NCI-H2029 treated with DMSO at 0.1 percent for 48 hours (cell line): ENCODE measurements around the gene PEX11G.
A peak's percentile ranks its signal among the peaks of the same experiment; 100 is the strongest.

Source experiments
- DNase-seq: peaks from one replicate; lab custom pipeline; 2025; lab: John Stamatoyannopoulos, UW

Gene PEX11G

DNA sequence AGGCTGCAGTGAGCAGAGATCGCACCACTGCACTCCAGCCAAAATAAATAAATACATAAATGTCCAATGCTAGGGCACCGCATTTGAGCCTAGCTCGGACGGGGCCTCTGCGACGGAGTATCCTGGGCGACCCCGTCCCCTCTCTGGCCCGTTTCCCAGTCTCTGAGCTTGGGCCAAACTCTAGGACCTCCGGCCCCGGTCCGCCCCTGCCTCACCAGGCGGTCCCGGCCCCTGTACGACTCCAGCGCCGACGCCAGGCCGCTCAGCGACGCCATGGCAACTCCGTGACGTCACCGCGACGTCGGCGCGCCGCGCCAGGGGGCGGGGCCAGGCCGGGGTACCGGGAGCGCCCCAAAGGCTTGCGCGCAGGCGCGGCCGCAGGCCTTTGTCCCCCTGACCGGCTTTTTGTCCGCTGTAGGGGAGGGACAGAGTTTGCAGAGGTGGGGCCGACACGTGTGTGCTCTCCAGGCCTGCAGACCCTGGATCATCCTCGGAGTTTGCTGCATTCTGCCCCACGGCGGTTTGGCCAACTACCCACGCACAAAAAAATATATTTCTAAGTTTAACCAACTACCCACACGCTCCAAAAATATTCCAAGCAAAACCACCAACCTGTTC lies at the start of gene PEX11G:
TSS of gene PEX11G (minus strand) at position 300 of the 618 bp plus-strand sequence. CDS start at position 275, 25 bp downstream.
- peak; percentile 60 for DNase-seq

DNA sequence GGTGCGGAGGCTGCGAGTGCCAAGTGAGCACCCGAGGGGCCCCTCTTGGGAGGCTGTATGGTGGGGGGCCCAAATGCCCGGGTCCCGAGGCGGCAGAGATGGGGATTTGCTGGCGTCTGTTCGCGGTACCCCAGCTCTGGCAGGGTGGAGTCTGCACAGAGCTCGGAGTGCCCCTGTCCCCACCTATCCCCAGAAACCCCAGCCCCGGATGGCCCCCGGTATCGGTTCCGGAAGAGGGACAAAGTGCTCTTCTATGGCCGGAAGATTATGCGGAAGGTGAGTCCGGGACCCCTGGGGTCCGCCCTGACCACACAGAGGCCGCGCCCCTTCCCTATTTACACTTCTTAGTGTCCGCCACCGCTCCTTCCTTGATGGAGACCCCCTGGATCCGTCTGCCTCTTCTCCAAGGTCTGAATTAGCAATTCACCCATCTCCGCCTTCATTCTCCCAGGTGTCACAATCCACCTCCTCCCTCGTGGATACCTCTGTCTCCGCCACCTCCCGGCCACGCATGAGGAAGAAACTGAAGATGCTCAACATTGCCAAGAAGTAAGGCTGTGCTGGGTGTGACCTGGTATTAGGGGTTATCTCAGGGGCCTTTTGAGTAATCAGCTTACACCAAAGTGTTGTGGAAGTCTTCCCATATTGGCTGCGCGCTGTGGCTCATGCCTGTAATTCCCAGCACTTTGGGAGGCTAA lies 47.3 kb upstream of the PEX11G start:
- DNase-seq: no peak

DNA sequence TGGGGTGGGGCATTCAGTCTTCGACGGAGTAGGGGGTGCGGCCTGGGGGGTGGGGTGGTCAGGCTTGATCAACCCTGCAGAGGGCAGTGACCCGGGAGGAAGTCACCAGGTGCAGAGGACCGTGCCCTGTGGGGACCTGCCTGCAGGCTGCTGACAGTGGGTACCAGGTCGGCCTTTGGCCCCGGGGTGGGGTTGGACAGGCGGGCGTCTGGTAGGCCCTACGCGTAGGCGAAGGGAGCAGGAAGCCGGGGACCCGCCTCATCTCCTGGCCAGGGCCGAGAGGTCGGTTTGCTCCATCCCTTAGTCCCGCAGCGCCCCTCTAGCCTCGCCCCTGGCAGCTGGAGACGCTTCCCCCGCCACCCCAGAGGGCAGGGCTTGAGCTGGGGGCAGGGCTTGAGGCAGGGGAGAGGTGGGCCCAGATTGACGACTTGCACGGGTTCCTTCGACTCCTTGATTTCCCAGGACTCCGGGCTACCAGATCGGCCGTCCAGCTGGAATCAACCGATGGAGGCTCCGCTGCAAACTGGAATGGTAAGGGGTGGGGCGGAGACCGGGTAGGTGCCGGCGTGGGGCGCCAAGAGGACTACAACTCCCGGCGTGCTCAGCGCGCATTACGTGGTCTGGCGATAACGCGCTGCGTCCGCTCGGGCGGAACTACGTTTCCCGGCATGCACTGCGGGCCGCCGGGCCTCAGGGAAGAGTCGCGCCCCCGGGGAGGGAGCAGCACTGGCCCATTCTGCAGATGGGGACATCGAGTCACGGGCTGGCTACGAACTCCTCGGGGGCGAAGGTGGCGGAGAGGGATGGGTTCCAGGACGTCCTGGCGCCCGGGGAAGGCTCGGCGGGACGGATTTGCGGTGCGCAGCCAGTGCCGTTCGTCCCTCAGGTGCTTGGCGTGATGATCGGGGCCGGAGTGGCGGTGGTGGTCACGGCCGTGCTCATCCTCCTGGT lies 46.5 kb upstream of the PEX11G start, which contains the start of gene PNPLA6:
TSS of gene PNPLA6 (plus strand) at position 671 of the 951 bp plus-strand sequence. CDS start at position 743, 72 bp downstream.
- DNase-seq: peak; percentile 55

DNA sequence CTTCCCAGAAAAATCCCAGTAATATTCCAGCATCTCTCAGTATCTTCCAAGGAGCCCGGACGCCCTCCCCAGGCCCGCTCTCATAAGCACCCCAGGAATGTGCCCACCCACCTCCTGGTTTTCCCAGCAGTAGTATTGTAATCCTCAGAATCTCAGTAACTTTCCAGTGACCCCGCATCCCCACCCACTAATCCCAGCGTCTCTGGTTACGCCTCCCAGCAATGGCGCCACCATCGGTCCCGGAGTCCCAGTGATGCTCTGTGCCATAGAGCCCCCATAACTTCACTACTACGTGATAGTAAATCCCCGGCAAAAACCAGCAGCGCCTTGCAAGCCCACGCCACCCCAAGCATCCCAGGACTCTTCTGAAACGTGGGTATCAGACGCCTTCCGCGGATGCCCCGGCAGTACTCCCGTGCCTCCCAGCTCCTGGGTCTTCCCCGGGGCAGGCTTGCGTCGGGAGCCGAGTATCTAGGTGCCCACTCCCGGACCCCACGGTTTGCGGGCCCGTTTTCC lies 45.8 kb upstream of the PEX11G start:
- DNase-seq: no peak

DNA sequence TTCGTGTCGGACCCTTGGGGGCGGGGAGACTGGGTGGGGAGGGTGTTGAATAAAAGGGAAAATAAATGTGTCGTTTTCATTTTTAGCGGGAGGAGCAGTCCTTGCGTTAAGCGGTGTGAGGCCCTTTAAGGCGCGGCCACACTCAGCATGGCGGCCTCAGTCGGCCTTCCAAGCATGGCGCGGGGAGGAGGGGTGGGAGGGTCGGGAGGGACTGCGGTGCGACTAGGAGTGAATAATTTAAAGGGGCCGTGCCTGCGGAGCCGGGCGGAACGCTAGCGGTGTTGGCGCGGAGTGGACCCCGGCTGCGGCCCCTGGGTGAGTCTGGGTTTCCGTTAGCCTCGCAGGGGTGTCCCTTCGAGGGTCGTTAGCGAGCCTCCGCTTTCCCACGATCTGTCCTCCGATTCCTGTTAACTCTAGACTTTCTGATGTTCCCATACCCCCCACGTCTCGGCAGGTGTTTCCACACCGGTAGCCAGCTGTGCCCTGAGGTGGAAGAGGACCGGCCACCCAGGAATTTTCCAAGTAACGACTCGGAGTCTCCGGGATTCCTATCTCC lies 45.2 kb upstream of the PEX11G start:
- DNase-seq: peak; percentile 59

DNA sequence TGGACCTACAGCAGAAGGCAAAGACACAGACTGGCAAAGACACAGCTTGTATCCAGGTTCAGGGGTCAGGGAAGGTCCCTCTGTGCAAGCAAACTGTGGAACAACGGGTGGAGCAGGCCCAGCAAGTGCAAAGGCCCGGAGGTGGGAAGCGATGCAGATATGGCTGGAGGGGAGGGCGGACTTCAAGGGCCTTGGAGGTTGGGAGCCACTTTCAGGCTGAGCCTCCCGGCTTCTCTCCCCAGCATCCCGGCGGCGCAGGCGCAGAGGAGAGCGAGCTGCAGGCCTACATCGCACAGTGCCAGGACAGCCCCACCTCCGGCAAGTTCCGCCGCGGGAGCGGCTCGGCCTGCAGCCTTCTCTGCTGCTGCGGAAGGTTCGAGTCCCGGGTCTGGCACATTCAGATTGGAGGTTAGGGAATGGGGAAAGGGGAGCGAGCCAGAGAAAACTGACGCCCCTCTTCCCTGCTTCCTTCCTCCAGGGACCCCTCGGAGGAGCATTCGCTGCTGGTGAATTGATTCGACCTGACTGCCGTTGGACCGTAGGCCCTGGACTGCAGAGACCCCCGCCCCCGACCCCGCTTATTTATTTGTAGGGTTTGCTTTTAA lies 44.5 kb upstream of the PEX11G start:
- no peak for DNase-seq

DNA sequence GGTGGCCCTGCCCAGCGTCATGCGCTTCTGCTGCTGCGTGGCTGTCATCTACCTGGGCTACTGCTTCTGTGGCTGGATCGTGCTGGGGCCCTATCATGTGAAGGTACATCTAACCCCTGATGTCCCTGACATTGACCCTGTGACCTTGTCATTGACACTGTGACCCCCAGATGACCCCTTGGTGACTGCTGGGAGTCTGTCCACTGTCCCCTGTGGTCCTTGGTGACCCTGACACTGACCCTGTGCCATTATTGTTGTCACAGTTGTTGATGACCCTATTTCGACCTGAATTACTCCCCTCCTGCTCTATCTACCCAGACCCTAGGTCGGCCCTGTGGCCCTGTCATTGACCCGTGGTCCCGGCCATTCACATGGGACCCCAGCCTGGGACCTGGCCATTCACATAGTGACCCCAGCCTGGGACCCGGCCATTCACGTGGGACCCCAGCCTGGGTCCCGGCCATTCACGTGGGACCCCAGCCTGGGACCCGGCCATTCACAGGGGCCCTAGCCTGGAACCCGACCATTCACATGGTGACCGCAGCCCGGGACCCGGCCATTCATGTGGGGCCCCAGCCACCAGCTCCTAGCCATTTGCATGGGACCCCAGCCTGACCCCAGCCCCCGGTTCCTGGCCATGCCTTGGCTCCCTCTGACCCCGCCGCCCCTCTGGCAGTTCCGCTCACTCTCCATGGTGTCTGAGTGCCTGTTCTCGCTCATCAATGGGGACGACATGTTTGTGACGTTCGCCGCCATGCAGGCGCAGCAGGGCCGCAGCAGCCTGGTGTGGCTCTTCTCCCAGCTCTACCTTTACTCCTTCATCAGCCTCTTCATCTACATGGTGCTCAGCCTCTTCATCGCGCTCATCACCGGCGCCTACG lies 41.0 kb upstream of the PEX11G start:
- no peak for DNase-seq

DNA sequence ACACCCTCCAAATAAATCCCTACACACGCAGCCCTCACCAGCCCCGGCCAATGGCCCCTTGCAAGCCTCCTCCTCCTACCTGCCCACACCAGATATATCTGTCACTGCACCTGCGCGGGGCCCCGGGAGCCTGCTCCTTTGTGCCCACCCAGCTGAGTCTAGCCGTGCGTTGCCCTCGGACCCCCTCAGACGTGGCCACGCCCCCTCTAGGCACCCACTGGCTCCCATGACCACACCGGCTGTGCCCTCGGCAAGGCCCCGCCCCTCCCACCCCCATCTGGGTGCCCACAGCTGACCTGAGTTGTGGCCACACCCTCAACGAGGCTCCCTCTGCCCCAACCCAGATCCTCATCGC lies 40.4 kb upstream of the PEX11G start:
- no peak for DNase-seq

DNA sequence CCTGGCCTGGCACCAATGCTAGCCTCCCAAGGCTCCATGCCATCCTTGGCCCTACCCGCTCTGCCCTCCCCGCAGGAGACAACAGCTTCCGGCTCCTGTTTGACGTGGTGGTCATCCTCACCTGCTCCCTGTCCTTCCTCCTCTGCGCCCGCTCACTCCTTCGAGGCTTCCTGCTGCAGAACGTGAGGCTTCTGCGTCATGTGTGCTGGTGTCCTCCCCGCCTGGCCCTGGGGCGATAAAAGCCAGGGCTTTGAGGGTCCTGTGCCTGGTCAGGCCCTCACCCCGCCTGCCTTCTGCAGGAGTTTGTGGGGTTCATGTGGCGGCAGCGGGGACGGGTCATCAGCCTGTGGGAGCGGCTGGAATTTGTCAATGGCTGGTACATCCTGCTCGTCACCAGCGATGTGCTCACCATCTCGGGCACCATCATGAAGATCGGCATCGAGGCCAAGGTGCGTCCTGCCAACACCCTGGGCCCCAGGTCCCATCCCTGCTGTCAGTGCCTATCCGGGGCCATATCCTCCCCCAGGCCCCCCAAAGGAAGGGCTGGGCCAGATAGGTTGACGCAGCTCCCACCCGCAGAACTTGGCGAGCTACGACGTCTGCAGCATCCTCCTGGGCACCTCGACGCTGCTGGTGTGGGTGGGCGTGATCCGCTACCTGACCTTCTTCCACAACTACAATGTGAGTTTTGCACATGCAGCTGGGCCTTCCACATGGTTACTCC lies 39.8 kb upstream of the PEX11G start:
- DNase-seq: no peak

DNA sequence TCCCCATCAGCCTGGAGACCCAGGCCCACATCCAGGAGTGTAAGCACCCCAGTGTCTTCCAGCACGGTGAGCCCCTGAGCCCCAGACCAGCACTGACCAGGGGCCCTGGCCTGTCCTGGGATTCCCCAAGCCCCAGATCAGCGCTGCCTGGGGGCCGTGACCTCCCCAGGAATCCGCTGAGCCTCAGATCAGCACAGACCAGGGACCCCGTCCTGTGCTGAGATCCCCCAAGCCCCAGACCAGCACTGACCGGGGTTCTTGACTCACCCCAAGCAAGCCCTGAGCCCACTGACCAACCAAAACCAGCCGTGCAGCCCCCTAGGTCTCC lies 39.3 kb upstream of the PEX11G start:
- DNase-seq: no peak

DNA sequence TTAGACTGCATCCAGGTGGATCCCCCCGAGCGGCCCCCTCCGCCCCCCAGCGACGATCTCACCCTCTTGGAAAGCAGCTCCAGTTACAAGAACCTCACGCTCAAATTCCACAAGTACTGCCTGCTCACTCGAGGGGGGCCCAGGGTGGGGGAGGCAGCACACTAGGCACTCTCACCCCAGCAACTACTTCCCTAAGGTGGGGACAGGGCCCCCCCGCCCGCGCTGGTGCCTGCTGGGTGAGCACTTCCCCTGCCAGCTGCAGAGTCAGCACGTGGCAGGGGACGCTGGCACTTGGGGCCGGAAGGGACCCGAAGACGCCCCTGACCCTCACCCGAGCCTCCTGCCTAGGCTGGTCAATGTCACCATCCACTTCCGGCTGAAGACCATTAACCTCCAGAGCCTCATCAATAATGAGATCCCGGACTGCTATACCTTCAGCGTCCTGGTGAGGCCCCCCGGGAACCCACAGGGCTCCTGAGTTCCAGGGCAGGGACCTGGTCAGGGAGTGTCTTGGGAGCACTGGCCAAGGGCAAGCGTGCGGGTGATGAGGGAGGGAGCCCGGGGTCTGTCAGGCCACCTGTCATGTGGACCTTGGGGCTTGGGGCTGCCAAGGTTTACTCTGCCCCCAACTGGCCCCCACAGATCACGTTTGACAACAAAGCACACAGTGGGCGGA lies 38.8 kb upstream of the PEX11G start:
- DNase-seq: no peak

DNA sequence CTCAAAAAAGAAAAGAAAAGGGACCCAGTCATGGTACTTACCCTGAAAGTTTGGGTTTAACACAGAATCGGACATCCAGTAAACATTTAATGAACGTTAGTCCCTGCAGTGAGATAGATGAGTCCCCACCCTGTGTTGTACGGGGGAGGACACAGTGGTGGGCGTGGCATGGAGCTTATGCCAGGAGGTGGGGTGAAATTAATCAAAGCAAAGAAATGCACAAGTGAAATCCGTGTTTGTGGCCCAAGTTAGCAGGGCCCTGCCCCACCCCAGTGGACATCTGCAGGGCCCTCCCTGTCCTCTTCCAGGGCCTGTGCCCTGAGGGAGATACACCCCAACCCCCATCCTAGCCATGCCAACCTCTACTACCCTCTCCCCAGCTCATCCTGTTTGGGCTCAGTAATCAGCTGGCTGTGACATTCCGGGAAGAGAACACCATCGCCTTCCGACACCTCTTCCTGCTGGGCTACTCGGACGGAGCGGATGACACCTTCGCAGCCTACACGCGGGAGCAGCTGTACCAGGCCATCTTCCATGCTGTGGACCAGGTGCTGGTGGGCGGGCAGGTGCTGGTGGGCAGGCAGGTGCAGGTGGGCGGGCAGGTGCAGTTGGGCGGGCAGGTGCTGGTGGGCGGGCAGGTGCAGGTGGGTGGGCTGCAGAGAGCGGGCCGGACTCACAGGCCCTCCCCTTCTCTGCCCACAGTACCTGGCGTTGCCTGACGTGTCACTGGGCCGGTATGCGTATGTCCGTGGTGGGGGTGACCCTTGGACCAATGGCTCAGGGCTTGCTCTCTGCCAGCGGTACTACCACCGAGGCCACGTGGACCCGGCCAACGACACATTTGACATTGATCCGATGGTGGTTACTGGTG lies 37.5 kb upstream of the PEX11G start:
- DNase-seq: no peak

DNA sequence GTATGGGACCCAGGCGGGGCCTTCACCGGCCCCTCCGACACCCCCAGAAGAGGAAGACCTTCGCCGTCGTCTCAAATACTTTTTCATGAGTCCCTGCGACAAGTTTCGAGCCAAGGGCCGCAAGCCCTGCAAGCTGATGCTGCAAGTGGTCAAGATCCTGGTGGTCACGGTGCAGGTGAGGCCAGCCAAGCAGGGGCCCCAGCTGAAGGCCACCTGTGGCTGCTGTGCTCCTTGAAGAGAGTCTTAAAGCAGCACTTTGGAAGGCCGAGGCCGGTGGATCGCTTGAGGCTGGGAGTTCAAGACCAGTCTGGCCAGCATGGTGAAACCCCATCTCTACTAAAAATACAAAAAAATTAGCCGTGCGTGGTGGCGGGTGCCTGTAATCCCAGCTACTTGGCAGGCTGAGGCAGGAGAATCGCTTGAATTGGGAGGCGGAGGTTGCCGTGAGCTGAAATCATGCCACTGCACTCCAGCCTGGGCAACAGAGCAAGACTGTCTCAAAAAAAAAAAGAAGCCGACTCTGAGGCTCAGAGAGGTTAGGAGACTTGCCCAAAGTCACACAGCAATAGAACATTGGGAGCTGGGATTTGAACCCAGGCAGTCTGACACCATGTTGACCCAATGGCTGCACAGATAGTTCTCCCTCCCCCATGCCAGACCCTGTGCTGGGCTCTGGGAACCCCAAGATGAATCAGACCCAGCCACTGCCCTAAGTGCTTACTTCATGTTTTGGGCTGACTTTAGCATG lies 36.3 kb upstream of the PEX11G start:
- no peak for DNase-seq

DNA sequence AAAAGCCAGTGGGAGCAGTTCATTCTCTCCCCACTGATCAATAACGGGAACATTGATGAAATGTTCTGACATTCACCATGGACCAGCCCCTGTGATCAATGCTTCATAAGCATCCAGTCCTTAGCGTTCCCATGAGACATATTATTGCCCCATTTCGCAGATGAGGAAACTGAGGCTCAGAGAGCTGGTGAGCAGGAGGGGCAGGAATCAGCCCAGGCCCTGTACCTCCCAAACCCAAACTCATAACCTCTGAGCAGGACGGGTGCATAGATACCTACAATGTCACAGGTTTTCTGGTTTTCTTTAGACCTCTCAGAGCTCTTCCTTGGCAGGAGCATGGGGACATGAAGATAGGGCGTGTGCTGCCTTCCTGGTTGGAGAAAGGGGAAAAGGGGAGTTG lies 35.7 kb upstream of the PEX11G start:
- no peak for DNase-seq

DNA sequence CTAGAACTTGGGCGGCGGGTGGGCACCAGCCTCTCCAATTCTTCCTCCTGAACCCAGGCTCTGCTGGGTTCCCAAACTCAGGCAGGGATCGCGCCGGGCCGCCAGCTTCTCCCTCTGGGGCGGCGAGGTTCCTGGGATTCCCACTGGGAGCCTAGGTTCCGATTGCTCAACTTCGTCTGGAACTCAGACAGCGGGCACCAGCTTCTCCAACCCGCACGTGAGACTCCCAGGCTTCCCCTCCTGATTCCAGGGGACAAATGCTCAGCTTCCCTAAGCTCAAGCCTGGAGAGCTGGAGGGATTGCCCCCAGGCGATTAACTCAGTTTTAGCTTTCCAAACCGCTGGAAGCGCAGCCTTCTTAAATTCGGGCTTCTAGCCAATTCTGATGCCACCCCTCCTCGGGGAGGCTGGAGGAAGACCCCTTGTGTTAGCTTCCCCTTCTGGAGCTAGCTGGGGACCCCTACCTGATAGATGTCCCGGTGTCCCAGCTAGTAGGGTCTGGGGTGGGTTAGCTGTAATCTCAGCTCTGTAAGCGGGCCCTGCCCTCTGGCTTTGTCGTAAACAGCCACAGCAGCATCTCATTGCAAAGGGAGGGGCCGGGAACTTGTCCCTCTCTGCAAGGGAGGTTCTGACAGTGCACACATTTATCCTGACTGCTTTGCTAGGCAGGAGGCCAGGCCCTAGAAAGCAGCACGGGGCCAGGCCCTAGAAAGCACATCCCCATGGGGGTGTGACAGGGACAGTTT lies 34.3 kb upstream of the PEX11G start:
- no peak for DNase-seq

DNA sequence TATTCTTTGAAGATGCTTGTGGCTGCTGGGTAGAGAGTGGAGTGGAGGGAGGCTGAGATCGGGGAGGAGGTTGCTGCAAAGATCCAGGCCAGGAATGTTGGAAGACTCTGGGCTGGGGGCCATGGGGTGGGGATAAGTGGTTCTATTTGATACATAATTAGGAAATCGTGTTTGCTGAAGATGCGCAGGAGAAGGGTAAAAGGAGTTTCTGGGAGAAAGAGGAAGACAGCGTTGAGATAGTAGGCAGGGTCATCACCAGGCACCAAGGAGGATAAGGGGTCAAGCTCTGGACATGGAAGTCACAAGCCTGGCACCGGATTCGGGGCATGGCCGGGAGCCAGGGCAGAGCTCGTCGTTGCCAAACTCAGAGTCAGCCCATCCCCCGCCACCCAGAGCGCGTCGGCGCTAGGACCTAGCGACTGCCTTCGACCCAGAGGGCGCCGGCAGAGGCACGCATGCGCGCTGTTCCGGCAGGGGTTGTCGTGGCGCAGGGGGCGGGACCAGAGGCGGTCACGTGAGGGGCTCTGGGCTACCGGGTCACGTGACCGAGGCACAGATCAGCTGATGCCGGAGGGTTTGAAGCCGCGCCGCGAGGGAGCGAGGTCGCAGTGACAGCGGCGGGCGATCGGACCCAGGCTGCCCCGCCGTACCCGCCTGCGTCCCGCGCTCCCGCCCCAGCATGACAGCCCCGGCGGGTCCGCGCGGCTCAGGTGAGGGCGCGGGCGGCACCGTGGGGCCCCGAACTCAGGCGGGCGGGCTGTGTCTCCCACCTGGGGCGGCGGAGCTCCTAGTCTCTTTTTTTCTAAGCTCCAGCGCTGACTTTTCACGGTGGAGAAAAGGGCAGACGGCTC lies 33.5 kb upstream of the PEX11G start, which contains the start of gene MCOLN1:
TSS of gene MCOLN1 (plus strand) at position 553 of the 851 bp plus-strand sequence. CDS start at position 680, 127 bp downstream.
- DNase-seq: peak; percentile 90
